GM18517 (cell line): ENCODE measurements around the gene ESPN.

Experiments
- ATAC-seq: cut with Tn5 transposase; IDR thresholded peaks from one replicate; pipeline ENCODE4 v1.9.1; 2021; ENCODE audit warnings: mild to moderate bottlenecking, moderate library complexity; ENCODE audit not compliant: unreplicated experiment

ESPN gene

DNA sequence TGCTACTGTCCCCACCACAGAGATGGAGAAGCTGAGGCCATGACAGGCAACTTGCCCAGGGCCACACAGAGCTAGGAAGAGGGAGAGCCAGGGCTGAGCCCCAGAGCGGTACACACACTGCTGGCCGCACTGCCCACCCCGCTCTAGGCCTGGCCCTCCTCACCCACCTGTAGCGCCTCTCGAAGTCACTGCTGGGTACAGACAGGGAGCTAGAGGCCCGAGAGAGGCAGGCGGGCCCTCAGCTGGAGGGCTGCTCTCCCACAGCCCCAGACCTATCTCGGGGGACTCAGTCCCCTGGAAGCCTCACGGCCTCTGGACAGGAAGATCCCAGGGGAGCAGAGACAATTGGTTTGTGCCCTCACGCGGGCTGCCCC is 84.2 kb downstream of the ESPN start:
- ATAC-seq, result no peak

DNA sequence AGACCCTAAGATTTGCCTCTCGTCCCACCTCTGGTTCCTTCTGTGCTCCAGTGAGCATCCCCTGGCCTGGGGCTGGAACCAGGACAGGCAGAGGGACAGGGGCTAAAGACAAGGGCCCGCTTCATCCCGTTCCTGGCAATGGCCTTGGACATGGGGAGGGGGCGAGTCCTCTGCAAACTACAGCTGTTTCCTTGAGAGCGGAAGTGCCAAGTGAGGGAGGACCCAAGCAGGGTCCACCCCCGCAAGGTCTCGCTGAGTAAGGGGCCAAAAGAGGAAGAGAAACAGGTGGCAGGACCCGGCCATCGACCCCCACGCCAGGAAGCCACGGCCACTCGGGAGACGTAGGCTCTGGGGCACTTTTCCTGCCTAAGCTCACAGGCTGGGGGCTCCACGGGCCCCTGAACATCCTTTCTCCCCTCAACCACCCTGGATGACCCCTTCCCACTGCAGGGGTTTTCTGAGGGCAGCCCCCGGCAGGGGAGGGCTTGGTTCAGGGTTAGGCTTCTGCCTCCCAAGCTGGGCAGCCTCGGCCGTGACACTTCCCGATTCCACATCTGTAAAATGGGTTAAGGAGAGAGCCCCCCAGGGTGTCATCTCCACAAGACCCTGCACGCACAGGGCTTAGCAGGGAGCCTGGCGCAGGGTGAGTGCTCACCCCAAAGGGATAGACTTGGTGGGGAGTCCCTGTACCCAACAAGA is 84.8 kb downstream of the ESPN start:
- ATAC-seq, result no peak

DNA sequence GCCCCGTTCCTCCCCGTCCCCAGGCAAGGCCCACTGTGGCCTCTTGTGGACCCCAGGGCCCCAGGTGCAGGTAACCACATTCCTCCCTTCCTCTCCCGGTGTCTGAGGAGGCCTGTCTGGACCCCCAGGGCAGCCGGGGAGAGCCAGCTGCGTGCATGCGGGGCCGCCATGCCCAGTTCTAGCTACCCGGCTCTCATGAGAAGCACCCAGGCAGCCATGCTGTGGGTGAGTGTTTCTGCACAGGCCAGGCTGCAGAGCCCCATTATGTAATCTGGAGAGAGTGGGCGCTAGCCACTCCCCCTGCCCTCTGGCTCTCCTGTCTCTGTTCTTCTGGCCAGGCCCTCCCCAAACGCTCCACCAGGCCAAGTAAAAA is 85.3 kb downstream of the ESPN start:
- no peak for ATAC-seq

DNA sequence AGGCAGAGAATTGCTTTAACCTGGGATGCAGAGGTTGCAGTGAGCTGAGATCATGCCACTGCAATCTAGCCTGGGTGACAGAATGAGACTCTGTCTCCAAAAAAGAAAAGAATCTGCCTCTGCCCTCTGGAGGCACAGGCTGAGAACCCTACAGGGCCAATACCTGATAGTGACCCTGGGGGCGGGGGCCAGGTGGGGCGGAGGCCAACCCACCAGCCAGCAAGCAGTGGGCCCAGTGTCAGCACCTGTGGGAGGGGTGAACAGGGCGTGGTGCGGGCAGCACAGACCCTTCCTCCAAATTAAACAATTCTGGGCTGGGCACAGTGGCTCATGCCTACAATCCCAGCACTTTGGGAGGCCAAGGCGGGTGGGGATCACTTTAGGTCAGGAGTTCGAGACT is 85.9 kb downstream of the ESPN start:
- ATAC-seq, result no peak
